DOHH2 (cell line): ENCODE data around the gene GNPNAT1.
A peak's percentile ranks its signal among the peaks of the same experiment; 100 is the strongest.

Source experiments
- H3F3A ChIP-seq: fragments of 200-600 bp; sonication (generic), shearing (Covaris generic); 2 replicates; pipeline ENCODE4 v1.6.0; 2016; ENCODE audit warnings: antibody characterized with exemption, mild to moderate bottlenecking; ENCODE audit not compliant: control insufficient read depth, insufficient read depth
- H3K27ac ChIP-seq: fragments of 200-600 bp; sonication (generic); 2 replicates; pipeline ENCODE4 v1.5.1; 2014; ENCODE audit warnings: low read depth, mild to moderate bottlenecking, low read length, moderate library complexity
- H3K27me3 ChIP-seq: fragments of 200-600 bp; sonication (generic); 2 replicates; pipeline ENCODE4 v1.6.1; 2014; ENCODE audit warnings: mild to moderate bottlenecking, low read length, mixed read lengths; ENCODE audit not compliant: control insufficient read depth
- H3K36me3 ChIP-seq: fragments of 200-600 bp; sonication (generic); 2 replicates; pipeline ENCODE4 v1.6.1; 2014; ENCODE audit warnings: mild to moderate bottlenecking, low read length, moderate library complexity, mixed read lengths; ENCODE audit not compliant: control insufficient read depth
- H3K4me1 ChIP-seq: fragments of 200-600 bp; sonication (generic); 2 replicates; pipeline ENCODE4 v1.6.1; 2014; ENCODE audit warnings: mild to moderate bottlenecking, low read length, mixed read lengths; ENCODE audit not compliant: control insufficient read depth
- H3K4me2 ChIP-seq: fragments of 200-600 bp; sonication (generic); 2 replicates; pipeline ENCODE4 v1.6.0; 2014; ENCODE audit warnings: mild to moderate bottlenecking, low read length, moderate library complexity
- H3K4me3 ChIP-seq: fragments of 200-600 bp; sonication (generic); 2 replicates; pipeline ENCODE4 v1.5.1; 2014; ENCODE audit warnings: mild to moderate bottlenecking, low read length, mixed read lengths
- H3K79me2 ChIP-seq: fragments of 200-600 bp; sonication (generic); 2 replicates; pipeline ENCODE4 v1.6.1; 2014; ENCODE audit warnings: mild to moderate bottlenecking, low read length, mixed read lengths; ENCODE audit not compliant: control insufficient read depth
- H3K9me2 ChIP-seq: fragments of 200-600 bp; sonication (generic); replicated peaks from 2 replicates; pipeline ENCODE4 v1.6.1; 2014; ENCODE audit warnings: mild to moderate bottlenecking, low read length, mixed read lengths; ENCODE audit not compliant: control insufficient read depth
- H3K9me3 ChIP-seq: fragments of 200-600 bp; sonication (generic); 2 replicates; pipeline ENCODE4 v1.6.1; 2014; ENCODE audit warnings: antibody characterized with exemption, low read length, mixed read lengths; ENCODE audit not compliant: control insufficient read depth, insufficient read depth
- H4K20me1 ChIP-seq: fragments of 200-600 bp; sonication (generic); 2 replicates; pipeline ENCODE4 v1.6.0; 2014; ENCODE audit warnings: low read depth, mild to moderate bottlenecking, antibody characterized with exemption, low read length, moderate library complexity; ENCODE audit not compliant: control insufficient read depth, insufficient read depth
- CTCF ChIP-seq: fragments of 200-600 bp; sonication (generic); IDR thresholded peaks from one replicate; pipeline ENCODE4 v1.5.1; 2014; ENCODE audit warnings: antibody characterized with exemption, mild to moderate bottlenecking, low read depth, low read length; ENCODE audit not compliant: poor library complexity, severe bottlenecking
- EZH2phosphoT487 ChIP-seq: fragments of 200-600 bp; sonication (generic); IDR thresholded peaks from 2 replicates; pipeline ENCODE4 v1.6.1; 2017; ENCODE audit warnings: borderline replicate concordance, mild to moderate bottlenecking, antibody characterized with exemption, low read length, moderate library complexity, mixed read lengths

GNPNAT1 gene

GRCh38 chr14:52790011-52790755, 1.2 kb downstream of the GNPNAT1 start:
- no peaks in the 10 kb centered on the region; the same call in 1 of the 2 replicates for H3K36me3 ChIP-seq
- peak overlapping the region; percentile 87 for H3K4me3 ChIP-seq
- no peaks in the 10 kb centered on the region for H3K27me3 ChIP-seq
- peak overlapping the region; percentile 81 for H3K4me2 ChIP-seq
- H3K79me2 ChIP-seq: peaks cover 39% of the 10 kb centered on the region
- TF ChIP-seq EZH2phosphoT487: no peak
- TF ChIP-seq CTCF: no peak
- H3K27ac ChIP-seq: no peak overlapping the region
- no peaks in the 10 kb centered on the region for H4K20me1 ChIP-seq
- H3K9me2 ChIP-seq: no peaks in the 10 kb centered on the region
- no peaks in the 10 kb centered on the region for H3K9me3 ChIP-seq
- peaks cover 7% of the 10 kb centered on the region; the same call in 1 of the 2 replicates for H3F3A ChIP-seq
- H3K4me1 ChIP-seq: peaks cover 16% of the 10 kb centered on the region

GRCh38 chr14:52789118-52789517, 2.3 kb downstream of the GNPNAT1 start:
- Histone ChIP-seq H3K4me2 (peak overlapping the region; percentile 81), H3F3A (peaks cover 7% of the 10 kb centered on the region; the same call in 1 of the 2 replicates), H3K27me3 (no peaks in the 10 kb centered on the region), H3K79me2 (peaks cover 39% of the 10 kb centered on the region), H3K4me1 (peaks cover 16% of the 10 kb centered on the region), H3K9me2 (no peaks in the 10 kb centered on the region), H3K36me3 (no peaks in the 10 kb centered on the region; the same call in 1 of the 2 replicates), H3K27ac (no peak overlapping the region), H4K20me1 (no peaks in the 10 kb centered on the region), H3K9me3 (no peaks in the 10 kb centered on the region), H3K4me3 (no peak overlapping the region)
- TF ChIP-seq EZH2phosphoT487 (no peak), CTCF (no peak)

GRCh38 chr14:52786887-52787286, 4.5 kb downstream of the GNPNAT1 start:
- H3K4me2 ChIP-seq: no peak overlapping the region

More at GRCh38 chr14:52786887-52787286, 4.5 kb downstream of the GNPNAT1 start:
- no peak for TF ChIP-seq CTCF
- TF ChIP-seq EZH2phosphoT487: no peak
- H3K36me3 ChIP-seq: peaks cover 9% of the 10 kb centered on the region; the same call in 1 of the 2 replicates
- peaks cover 39% of the 10 kb centered on the region for H3K79me2 ChIP-seq
- H3F3A ChIP-seq: 0 out of 2 replicates have a peak, but pooled peaks cover 3% of the 10 kb centered on the region
- no peaks in the 10 kb centered on the region for H3K9me2 ChIP-seq
- H4K20me1 ChIP-seq: no peaks in the 10 kb centered on the region
- H3K9me3 ChIP-seq: no peaks in the 10 kb centered on the region
- peaks cover 16% of the 10 kb centered on the region for H3K4me1 ChIP-seq
- no peak overlapping the region for H3K27ac ChIP-seq
- no peaks in the 10 kb centered on the region for H3K27me3 ChIP-seq
- H3K4me3 ChIP-seq: no peak overlapping the region
